Measurements from ENCODE around the gene ZNF536.

GRCh38 chr19:30482956-30483355 is 110.8 kb downstream of the ZNF536 start:
- TF ChIP-seq CTCF (conservative IDR thresholded peaks at IDR 0.05) (no peak), EZH2 (IDR thresholded peaks at IDR 0.05; ENCODE audit: low read depth) (no peak)
